HEK293T (cell line): Measurements from ENCODE around the gene VPS13A.
"Not testable (repeated sequence)": the region's sequence is repeated elsewhere in the genome, so short reads cannot be mapped to it uniquely, and the experiment has no call there.

Source experiments
- CTCF ChIA-PET: fragments of 350-600 bp; formaldehyde crosslinking; extraction: SDS; loops from one replicate; lab custom pipeline; 2021; ENCODE audit warnings: antibody characterized with exemption, inconsistent platforms; lab: Yijun Ruan, JAX
- POLR2A ChIA-PET: fragments of 350-600 bp; formaldehyde crosslinking; extraction: SDS; loops from one replicate; lab custom pipeline; 2020; ENCODE audit warnings: antibody characterized with exemption, inconsistent platforms; lab: Yijun Ruan, JAX
- DNase-seq: peaks from one replicate; pipeline ENCODE4 v3.0.0; 2012; ENCODE audit warnings: mixed read lengths; ENCODE audit errors: extremely low spot score
- ARNT ChIP-seq: fragments of 450-650 bp; IDR thresholded peaks from 2 replicates; pipeline ENCODE4 v1.6.1; 2017; ENCODE audit warnings: mild to moderate bottlenecking
- BHLHE40 ChIP-seq: fragments of 450-650 bp; IDR thresholded peaks from 2 replicates; pipeline ENCODE4 v1.6.1; 2016; ENCODE audit warnings: mild to moderate bottlenecking, moderate library complexity, borderline replicate concordance
- CTBP1 ChIP-seq: fragments of 450-650 bp; IDR thresholded peaks from 2 replicates; pipeline ENCODE4 v1.6.1; 2016; ENCODE audit warnings: borderline replicate concordance
- ELF4 ChIP-seq: fragments of 450-650 bp; IDR thresholded peaks from 2 replicates; pipeline ENCODE4 v1.6.1; 2017; ENCODE audit warnings: antibody characterized with exemption
- FOXA1 ChIP-seq: fragments of 450-650 bp; IDR thresholded peaks from 2 replicates; pipeline ENCODE4 v1.6.1; 2016; ENCODE audit warnings: mild to moderate bottlenecking
- FOXK2 ChIP-seq: fragments of 450-650 bp; IDR thresholded peaks from 2 replicates; pipeline ENCODE4 v1.6.1; 2016; ENCODE audit warnings: mild to moderate bottlenecking
- FOXM1 ChIP-seq: fragments of 450-650 bp; IDR thresholded peaks from 2 replicates; pipeline ENCODE4 v1.6.1; 2017; ENCODE audit warnings: mild to moderate bottlenecking, borderline replicate concordance
- HDGF ChIP-seq: fragments of 450-650 bp; IDR thresholded peaks from 2 replicates; pipeline ENCODE4 v1.6.1; 2017; ENCODE audit warnings: antibody characterized with exemption, borderline replicate concordance
- L3MBTL2 ChIP-seq: fragments of 450-650 bp; conservative IDR thresholded peaks from 2 replicates; pipeline ENCODE4 v1.6.1; 2016; ENCODE audit warnings: mild to moderate bottlenecking
- LEF1 ChIP-seq: fragments of 450-650 bp; IDR thresholded peaks from 2 replicates; pipeline ENCODE4 v1.6.1; 2017; ENCODE audit warnings: mild to moderate bottlenecking, borderline replicate concordance
- NFRKB ChIP-seq: fragments of 450-650 bp; IDR thresholded peaks from 2 replicates; pipeline ENCODE4 v1.6.1; 2016; ENCODE audit warnings: mild to moderate bottlenecking, moderate library complexity
- PKNOX1 ChIP-seq: fragments of 450-650 bp; IDR thresholded peaks from 2 replicates; pipeline ENCODE4 v1.6.1; 2016
- SP1 ChIP-seq: fragments of 450-650 bp; IDR thresholded peaks from 2 replicates; pipeline ENCODE4 v1.6.1; 2017
- SUZ12 ChIP-seq: fragments of 450-650 bp; IDR thresholded peaks from 2 replicates; pipeline ENCODE4 v1.6.1; 2016; ENCODE audit warnings: mild to moderate bottlenecking
- TARDBP ChIP-seq: fragments of 450-650 bp; IDR thresholded peaks from 2 replicates; pipeline ENCODE4 v1.6.1; 2016
- ZNF384 ChIP-seq: fragments of 450-650 bp; IDR thresholded peaks from 2 replicates; pipeline ENCODE4 v1.6.1; 2016

Gene VPS13A

DNA sequence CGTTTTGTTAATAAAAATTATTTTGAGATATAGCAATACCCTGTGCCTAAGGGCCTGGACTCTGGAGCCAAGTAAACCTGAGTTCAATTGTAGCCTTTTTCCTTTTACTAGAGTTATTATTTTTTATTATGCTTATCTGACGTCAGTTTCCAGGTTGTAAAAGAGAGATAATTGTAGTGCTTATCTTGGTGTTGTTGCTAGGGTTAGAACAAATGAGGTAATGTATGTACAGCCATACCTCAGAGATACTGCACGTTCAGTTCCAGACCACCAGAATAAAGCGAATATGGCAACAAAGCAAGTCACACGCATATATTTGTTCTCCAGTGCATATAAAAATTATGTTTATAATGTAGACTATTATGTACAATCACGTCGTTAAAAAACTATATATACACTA is 215.0 kb downstream of the VPS13A start:
- DNase-seq = peak; percentile 33
- ChIA-PET CTCF (no interaction called here), POLR2A (no interaction called here)
- TF ChIP-seq NFRKB (no peak), SP1 (no peak), FOXA1 (no peak), L3MBTL2 (no peak), ARNT (no peak), FOXM1 (no peak), ZNF384 (no peak), TARDBP (no peak)

GRCh38 chr9:77398581-77398980 is 221.2 kb downstream of the VPS13A start:
- CTCF ChIA-PET, DNase-seq, POLR2A ChIA-PET: not testable (repeated sequence)

- DNase-seq = no peak
- ChIA-PET POLR2A (no interaction called here), CTCF (no interaction called here)
Measured at GRCh38 chr9:77399964-77400363, 222.6 kb downstream of the VPS13A start.

DNA sequence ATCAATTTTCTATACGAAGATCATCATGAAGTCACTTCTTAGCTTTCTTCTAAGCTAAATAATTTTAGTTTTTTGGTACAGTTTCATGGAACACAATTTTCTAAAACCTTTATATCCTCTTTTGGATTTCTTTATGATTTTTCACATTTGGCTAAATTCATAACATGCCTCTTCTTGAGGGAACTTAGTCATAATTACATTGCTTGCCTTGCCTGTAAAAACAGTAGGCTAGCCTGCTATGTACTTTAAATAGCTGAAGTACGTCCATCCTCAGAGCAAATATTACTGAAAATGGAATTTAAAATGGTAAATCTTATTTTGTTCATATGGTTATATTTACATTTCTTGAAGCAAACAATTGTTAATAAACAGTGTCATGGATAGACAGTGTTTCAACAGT is 225.0 kb downstream of the VPS13A start:
- CTCF ChIA-PET = no interaction called here
- POLR2A ChIA-PET = no interaction called here
- no peak for DNase-seq
- TF ChIP-seq ZNF384 = no peak
- no peak for TF ChIP-seq ARNT
- no peak for TF ChIP-seq ELF4
- no peak for TF ChIP-seq FOXA1
- TF ChIP-seq NFRKB = no peak
- no peak for TF ChIP-seq SUZ12
- no peak for TF ChIP-seq SP1
- TF ChIP-seq PKNOX1 = no peak
- no peak for TF ChIP-seq L3MBTL2
- no peak for TF ChIP-seq CTBP1
- TF ChIP-seq BHLHE40 = no peak
- TF ChIP-seq FOXM1 = no peak
- TF ChIP-seq HDGF = no peak
- no peak for TF ChIP-seq TARDBP
- no peak for TF ChIP-seq LEF1

More at GRCh38 chr9:77399964-77400363, 222.6 kb downstream of the VPS13A start:
- no peak for TF ChIP-seq BHLHE40
- no peak for TF ChIP-seq NFRKB
- no peak for TF ChIP-seq SP1
- TF ChIP-seq ELF4 = no peak
- no peak for TF ChIP-seq HDGF
- TF ChIP-seq ZNF384 = no peak
- no peak for TF ChIP-seq SUZ12

- CTCF ChIA-PET = no interaction called here
- no peak for DNase-seq
- POLR2A ChIA-PET = no interaction called here
- no peak for TF ChIP-seq NFRKB
- no peak for TF ChIP-seq SUZ12
- TF ChIP-seq HDGF = no peak
- TF ChIP-seq CTBP1 = no peak
- TF ChIP-seq PKNOX1 = no peak
- TF ChIP-seq FOXA1 = no peak
- TF ChIP-seq ELF4 = no peak
- no peak for TF ChIP-seq FOXM1
- TF ChIP-seq ZNF384 = no peak
- TF ChIP-seq ARNT = no peak
- TF ChIP-seq BHLHE40 = no peak
- no peak for TF ChIP-seq FOXK2
- TF ChIP-seq TARDBP = no peak
- TF ChIP-seq L3MBTL2 = no peak
- TF ChIP-seq SP1 = no peak
- TF ChIP-seq LEF1 = no peak
Measured at GRCh38 chr9:77403239-77403638, 225.9 kb downstream of the VPS13A start.

DNA sequence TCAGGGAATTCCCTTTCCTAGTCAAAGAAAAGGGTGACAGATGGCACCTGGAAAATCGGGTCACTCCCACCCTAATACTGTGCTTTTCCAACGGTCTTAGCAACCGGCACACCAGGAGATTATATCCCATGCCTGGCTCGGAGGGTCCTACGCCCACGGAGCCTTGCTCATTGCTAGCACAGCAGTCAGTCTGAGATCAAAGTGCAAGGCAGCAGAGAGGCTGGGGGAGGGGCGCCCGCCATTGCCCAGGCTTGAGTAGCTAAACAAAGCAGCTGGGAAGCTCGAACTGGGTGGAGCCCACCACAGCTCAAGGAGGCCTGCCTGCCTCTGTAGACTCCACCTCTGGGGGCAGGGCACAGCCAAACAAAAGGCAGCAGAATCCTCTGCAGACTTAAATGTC is 231.2 kb downstream of the VPS13A start:
- DNase-seq, POLR2A ChIA-PET, CTCF ChIA-PET: not testable (repeated sequence)

- no peak for DNase-seq
- CTCF ChIA-PET = no interaction called here
- POLR2A ChIA-PET = no interaction called here
- TF ChIP-seq FOXM1 = no peak
- TF ChIP-seq SUZ12 = no peak
- no peak for TF ChIP-seq L3MBTL2
- TF ChIP-seq LEF1 = no peak
- no peak for TF ChIP-seq ZNF384
- TF ChIP-seq CTBP1 = no peak
- no peak for TF ChIP-seq ARNT
Measured at GRCh38 chr9:77417566-77417965, 240.2 kb downstream of the VPS13A start.

GRCh38 chr9:77418226-77418625 is 240.9 kb downstream of the VPS13A start:
- CTCF ChIA-PET = interaction anchor here (0.8 kb wide), 1 partner anchor 15 kb away, joined by 3 read pairs; no protein-coding TSS in a partner anchor
- POLR2A ChIA-PET = no interaction called here
- TF ChIP-seq FOXM1 (no peak), NFRKB (no peak), FOXK2 (no peak), FOXA1 (no peak), CTBP1 (no peak), L3MBTL2 (no peak), SUZ12 (no peak), PKNOX1 (no peak), ARNT (no peak), LEF1 (no peak), TARDBP (no peak), BHLHE40 (no peak), SP1 (no peak), HDGF (no peak), ZNF384 (no peak), ELF4 (no peak)
- DNase-seq = no peak
